NOMO-1 treated with dmso at 0.1 percent for 144 hours (cell line): ENCODE measurements around the gene DHRS11.
"Not testable (repeated sequence)": the region's sequence is repeated elsewhere in the genome, so short reads cannot be mapped to it uniquely, and the experiment has no call there.

Experiments
- DNase-seq: peaks from one replicate; lab custom pipeline; 2025; ENCODE audit not compliant: unreplicated experiment; lab: John Stamatoyannopoulos, UW

DHRS11 gene

DNA sequence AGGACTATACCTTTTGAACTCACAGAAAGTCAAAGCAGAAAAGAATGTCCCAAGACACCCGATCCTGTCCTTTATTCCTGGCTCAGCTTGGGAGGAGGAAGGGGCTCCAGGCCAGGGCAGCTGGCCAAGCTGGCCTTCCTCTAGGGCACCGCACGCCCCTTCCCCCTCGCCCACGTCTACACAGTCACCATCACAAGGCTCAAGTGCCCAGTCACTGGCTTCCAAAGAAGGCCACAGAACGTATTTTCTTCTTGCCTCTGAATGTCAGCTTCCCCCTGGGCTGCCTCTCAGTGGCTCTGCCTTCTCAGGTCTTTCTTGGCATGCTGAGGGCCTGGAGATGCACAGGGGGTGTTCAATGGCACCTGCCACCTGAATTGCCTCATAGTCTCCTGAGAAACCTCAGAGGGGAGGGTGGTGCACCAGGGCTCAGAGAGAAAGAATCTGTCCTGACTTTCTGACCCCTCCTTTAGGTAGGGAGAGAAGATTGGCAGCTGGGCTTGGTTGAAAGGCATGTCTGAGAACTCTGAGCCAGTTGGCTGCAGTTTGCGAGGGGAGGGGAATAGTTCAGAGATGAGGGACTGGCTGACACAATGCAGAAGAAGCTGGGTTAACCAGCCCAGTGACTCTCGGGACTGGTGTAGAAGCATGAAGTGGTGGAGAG lies 2.1 kb downstream of the DHRS11 start:
- DNase-seq = no peak

DNA sequence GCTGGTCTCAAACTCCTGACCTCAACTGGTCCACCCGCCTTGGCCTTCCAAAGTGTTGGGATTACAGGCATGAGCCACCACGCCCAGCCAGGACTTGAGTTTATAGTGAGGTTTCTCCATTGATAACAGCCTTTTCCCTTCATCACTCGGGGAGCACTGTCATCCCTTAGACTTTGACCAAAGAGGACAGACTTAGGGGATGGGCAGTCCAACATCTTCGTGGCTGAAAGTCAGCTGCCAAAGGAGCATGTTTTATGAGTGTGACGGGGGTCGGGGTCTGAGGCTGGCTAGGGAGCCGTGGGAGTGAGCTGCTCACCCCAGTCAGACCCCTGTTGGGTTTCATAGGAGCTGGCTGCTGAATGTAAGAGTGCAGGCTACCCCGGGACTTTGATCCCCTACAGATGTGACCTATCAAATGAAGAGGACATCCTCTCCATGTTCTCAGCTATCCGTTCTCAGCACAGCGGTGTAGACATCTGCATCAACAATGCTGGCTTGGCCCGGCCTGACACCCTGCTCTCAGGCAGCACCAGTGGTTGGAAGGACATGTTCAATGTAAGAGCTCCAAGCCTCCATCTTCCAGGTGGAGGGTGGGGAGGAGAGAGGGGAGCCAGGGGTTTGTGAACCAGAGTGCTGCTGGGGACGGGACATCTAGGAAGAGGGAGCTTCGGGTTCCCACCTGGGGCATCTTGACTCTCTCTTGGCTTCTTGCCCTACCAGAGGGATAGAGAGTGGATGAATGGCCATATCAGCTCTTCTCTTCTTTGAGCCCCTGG lies 3.1 kb downstream of the DHRS11 start:
- DNase-seq = no peak

DNA sequence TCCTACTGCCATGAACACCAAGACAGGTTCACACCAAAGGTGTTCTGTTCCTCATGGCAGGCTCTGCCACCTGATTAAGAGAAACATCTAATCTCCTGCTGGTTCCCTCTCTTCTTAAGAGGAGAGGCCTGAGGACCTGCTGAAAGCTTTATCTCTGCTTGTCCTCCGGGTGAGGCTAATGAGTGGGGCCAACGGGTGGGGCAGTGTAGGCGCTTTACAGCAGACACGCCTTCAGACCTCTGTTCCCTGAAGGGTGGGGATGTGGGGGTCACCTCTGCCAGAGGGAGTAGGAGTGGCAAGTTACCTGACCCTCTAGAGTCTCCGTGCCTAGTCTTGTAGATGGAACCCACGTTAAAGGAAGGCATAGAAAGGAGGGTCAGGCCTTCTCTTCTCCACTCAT lies 5.5 kb downstream of the DHRS11 start:
- no peak for DNase-seq

DNA sequence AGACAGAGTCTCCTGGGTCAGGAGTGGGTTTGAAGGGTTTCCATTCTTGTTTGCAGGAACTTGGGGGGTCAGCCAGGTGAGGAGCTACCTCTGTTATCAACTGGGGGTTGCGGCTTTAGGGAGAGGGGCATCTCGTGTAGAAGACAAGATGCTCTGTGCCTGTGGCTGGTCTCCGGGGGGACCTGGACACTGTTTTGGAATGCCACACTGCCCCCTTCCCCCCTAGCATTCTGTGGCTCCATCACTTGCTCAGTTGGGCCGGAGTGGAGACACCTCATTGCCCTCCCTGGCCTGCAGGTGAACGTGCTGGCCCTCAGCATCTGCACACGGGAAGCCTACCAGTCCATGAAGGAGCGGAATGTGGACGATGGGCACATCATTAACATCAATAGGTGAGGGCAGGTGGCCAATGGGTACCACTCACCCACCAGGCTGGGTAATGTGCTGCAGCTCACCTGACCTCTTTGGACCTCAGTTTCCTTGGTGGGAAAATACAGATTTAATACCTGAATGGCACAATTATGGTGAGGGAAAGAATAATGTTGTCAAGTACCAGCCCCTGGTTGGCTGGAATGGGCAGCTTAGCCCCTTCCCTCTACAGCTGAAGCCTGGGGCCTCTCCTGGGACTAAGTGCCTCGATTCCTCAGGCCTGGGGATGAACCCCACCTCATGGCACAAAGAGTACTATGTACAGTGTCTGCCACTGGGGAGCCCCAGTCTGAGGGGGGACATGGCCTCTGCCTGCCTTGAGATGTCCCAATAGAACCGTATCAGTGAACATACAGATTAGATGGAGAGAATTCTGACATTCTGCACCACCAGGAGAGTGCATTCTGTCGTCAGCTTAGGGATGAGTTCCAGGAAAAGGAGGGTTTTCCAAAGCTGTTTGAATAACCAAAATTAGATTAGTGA lies 6.4 kb downstream of the DHRS11 start:
- no peak for DNase-seq

DNA sequence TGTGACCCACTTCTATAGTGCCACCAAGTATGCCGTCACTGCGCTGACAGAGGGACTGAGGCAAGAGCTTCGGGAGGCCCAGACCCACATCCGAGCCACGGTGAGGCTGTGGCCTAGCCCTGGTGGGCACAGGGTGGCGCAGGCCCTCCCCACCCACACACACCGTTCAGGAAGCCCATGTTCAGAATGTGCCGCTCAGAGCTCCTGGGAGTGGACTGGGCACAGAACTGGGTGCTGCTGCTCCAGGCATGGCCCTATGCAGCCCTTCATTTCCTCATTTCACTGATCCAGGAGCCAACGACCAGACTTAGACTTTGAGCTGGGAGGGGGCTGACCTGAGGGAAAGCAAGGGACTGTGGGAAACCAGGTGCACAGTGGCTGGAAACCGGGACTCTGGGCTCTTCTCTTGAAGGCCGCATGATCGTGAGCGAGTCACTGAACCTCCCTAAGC lies 7.3 kb downstream of the DHRS11 start:
- DNase-seq = no peak

DNA sequence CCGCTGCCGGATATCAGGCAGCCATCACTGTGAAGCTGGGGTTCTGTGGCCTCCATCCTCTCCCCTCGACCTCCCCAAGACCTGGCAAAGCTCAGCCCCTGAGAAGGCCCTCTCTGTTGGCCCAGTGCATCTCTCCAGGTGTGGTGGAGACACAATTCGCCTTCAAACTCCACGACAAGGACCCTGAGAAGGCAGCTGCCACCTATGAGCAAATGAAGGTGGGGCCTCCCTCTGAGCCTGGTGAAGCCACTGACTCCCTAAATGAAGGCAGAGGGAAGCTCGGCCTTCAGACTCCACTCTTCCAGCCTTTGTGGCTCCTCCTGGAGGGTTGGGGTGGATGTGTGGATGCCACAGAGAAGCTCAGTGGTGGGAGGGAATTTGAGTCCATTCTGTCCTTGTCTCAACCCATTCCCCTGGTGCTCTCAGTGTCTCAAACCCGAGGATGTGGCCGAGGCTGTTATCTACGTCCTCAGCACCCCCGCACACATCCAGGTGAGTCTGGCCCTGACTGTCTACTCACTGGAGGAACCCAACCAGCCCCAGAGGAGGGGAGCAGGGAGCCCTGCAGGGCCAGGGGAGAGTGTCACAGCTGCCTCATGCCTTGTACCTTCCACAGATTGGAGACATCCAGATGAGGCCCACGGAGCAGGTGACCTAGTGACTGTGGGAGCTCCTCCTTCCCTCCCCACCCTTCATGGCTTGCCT lies 8.0 kb downstream of the DHRS11 start:
- DNase-seq = no peak

DNA sequence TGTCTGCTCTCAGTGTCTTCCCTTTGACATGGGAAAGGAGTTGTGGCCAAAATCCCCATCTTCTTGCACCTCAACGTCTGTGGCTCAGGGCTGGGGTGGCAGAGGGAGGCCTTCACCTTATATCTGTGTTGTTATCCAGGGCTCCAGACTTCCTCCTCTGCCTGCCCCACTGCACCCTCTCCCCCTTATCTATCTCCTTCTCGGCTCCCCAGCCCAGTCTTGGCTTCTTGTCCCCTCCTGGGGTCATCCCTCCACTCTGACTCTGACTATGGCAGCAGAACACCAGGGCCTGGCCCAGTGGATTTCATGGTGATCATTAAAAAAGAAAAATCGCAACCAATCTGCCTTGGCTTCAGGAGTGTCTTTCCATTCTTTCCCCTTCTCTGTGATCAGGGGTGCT lies 8.8 kb downstream of the DHRS11 start:
- no peak for DNase-seq

DNA sequence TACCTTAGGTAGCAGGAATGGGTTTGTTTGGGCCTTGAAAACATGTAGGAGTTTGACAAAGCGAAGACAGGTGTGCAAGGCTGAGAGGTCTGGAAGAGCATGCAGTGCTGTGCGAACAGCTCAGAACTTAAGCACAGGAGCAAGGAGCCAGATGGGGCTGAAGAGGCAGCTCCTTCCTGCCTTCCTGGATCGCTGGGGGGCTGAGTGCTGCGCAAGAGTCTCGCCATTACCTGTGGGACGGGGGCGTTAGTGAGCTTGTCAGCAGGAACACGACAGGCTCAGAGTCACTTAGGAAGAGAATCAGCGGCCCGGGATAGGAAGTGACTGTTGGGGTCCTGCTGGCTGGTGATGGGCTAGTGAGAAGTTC lies 9.2 kb downstream of the DHRS11 start:
- DNase-seq = no peak

DNA sequence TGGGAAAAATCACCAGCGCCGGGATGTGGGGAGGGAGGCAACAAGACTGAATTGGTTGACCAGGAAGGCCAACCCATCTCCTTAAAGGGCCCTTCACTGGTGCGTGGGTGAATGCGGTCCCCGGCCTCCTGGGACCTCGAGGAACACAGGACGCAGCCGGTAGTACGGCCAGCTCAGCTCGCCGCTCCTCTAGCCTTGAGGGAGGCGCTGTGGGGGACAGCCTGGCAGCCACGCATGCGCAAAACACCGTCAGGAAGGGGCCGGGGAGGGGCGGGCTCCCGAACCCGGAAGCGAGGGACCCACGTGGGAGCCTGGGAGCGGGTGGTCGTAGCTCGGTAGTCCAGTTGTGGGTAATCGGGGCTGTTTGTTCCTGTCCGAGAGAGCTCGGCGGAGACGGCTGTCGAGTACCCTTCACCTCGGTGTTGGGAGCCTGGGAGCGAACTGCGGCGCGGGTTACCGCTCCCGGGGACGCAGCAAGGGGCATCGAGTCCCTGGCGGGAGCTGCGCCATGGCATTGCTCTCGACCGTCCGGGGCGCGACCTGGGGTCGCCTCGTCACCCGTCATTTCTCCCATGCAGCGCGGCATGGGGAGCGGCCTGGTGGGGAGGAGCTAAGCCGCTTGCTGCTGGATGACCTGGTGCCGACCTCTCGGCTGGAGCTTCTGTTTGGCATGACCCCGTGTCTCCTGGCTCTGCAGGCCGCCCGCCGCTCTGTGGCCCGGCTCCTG lies 9.8 kb downstream of the DHRS11 start, which contains the start of gene MRM1:
Gene MRM1, plus strand, starts transcription at position 281 of the 727 bp plus-strand sequence. Its CDS starts 228 bp downstream, at position 509.
- DNase-seq = peak; percentile 81

DNA sequence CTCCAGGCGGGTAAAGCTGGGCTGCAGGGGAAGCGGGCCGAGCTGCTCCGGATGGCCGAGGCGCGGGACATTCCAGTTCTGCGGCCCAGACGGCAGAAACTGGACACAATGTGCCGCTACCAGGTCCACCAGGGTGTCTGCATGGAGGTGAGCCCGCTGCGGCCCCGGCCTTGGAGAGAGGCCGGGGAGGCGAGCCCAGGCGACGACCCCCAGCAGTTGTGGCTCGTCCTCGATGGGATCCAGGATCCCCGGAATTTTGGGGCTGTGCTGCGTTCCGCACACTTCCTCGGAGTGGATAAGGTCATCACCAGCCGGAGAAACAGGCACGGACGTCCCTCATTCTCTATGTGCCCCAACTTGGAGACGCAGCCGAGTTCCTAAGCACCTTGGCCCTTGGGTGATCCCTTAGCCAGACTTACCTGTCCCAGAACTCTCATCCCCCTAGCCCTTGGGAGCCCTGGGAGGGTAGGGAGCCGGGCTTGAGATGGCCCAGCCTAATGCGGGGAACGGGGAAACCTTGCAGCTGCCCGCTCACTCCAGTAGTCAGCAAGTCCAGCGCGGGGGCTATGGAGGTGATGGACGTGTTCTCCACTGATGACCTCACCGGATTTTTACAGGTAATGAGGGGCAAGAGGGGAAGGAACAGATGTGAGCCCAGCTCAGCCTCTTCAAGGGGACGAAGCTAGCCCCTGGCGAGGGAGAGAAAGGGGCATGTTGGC lies 10.5 kb downstream of the DHRS11 start:
- no peak for DNase-seq

DNA sequence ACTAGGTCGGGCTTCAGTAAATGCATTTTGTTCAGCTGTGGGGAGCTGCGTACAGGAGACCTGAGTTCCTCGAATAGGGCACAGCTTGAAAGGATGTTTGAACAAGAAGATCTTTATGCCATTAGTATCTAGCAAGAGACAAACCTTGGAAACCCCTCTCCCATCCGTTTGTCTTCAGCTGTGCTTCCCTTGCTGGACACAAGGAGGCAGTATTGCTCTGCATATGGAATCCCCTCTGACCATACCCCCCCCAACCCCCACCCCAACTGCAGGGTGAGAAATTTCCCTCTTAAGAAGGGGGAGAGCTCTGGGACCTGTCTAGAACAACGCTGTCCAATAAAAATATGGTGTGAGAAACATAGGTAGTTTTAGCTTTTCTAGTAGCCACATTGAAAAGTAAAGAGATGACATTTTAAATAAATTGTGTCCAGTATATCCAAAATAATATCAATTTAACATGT lies 11.3 kb downstream of the DHRS11 start:
- DNase-seq = peak; percentile 16

DNA sequence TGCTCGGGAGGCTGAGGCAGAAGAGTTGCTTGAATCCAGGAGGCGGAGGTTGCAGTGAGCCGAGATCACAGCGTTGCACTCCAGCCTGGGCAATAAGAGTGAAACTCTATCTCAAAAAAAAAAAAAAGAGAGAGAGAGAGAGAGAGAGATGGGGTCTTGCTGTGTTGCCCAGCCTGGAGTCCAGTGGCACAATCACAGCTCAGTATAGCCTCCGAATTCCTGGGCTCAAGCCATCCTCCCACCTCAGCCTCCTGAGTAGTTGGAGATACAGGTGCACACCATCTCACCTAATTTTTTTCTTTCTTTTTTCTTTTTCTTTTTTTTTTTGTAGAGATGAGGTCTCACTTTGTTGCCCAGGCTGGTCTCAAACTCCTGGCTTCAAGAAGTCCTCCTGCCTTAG lies 13.3 kb downstream of the DHRS11 start:
- not testable (repeated sequence) for DNase-seq

DNA sequence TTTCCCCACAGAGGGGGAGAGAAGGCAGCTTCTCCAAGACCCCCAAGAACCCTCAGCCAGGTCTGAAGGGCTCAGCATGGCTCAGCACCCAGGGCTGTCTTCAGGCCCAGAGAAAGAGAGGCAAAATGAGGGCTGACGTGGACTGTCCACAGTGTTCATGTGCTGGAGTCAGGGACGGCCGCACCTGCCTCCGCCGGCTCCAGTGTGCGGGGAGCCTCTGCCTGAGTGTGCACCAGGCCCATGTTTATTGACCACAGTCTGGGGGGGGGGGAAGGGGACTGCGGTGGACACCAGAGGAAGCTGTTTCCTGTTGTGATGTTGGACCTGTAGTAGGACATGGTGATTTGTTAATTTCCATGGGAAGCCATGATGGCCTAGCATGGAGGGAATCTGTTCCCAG lies 16.6 kb downstream of the DHRS11 start:
- DNase-seq = no peak

DNA sequence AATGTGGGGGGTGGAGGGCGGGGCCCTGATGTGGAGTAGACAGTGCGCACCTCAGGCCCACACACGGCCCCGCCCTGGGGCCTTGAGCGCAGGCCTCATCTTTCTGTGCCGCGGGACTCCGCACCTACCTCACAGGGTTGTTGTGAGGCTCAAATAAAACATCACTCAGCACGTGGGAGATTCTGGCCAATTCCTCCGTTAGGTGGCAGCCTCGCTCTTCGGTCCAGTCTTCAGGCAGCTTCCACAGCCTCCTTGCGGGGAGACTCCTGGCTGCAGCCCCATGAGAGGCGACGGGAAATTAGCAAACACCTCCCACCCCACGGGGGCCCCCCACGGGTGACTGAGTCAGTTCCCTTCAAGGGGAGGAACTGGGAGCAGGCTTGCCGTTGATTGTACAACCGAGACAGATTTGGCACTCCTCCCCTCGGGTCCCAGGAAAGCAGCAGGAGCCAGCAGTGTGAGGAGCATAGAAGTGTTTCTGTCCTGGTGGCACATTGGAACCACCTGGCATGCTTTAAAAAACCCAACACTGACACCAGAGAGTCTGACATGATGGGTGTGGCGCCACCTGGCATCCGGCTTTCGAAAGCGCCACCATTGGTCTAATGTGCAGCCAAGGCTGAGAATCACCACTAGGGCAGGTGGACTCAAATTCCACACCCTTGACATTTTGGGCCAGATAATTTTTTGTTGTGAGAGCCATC lies 17.3 kb downstream of the DHRS11 start:
- DNase-seq = no peak

DNA sequence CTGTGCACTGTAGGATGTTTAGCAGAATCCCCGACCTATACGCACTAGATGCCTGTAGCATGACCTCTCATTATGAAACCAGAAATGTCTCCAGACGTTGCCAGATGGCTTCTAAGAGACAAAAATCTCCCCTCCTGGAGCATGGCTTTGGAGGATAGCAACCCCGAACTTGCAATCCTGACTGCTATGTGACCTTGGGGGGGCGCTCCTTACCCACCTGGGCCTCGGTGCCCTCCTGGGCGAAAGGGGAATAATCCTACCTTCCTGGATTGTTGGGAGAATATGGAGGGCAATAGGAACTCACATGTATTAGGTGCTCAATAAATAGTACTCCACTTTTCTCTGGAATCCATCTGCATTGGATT lies 17.8 kb downstream of the DHRS11 start:
- no peak for DNase-seq

DNA sequence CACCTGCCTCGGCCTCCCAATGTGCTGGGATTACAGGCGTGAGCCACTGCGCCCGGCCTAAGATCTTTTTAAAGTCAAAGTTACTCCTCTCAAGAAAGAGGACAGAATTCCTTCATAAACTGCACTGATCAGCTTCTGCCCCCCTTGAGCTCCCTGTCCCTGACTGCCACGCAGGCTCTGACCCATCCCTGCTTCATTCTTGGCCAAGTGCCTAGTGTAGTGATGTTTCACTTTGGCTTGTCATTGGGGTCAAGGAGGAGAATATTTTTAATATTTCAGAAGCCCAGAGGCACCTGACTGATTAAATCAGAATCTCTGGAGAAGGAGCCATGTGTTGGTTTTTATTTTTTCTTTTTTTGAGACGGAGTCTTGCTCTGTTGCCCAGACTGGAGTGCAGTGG lies 18.8 kb downstream of the DHRS11 start:
- no peak for DNase-seq

DNA sequence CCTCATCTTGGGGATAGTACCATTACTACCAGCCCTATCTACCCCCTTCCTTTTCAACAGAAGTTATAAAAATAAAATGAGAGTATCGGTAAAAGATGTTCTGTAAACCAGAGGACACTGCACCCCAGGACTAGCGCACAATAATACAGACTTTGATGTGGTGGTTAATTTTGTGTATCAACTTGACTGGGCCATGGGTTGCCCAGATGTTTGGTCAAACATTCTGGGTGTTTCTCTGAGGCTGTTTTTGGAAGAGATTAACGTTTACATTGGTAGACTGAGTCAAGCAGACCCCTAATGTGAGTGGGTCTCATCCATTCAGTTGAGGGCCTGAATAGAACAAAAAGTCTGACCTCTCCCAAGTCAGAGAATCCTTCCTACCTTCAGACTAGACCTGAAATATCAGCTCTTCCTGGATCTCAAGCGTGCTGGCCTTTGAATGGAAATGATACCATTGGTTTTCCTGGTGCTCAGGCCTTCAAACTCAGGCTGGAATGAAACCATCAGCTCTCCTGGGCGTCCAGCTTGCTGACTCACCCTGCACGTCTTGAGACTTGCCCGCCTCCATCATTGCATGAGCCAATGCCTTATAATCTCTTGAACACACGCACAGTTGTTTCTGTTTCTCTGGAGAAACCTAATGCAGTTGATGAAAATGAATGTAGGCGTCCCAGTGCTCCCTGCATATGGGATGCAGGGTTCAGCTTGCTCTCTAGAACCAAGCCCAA lies 19.8 kb downstream of the DHRS11 start:
- DNase-seq = no peak

DNA sequence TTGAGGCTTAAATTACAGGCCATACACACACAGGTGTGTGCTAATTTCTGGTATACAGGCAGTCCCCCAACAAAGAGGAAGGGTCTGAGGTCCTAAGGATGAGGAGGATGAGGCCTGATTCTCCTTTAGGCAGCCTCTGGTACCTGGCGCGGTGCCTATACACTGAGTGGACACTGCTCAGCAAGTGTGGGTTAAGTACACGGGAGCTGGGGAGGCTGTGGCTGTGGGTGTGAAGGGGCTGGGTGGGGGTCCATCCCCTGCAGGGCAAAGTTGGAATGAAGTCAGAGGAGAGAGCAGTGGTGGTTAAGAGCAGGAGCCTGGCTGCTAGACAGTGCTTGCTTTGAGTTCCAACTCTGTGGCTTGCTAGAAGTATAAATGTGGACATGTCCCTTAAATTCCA lies 20.6 kb downstream of the DHRS11 start:
- DNase-seq = no peak
